GM10266 (cell line): ENCODE measurements around the gene VPREB3.

ENCODE experiments used
- DNase-seq: peaks from one replicate; pipeline ENCODE4 v3.0.0; 2012; ENCODE audit errors: extremely low spot score
- CTCF ChIP-seq: IDR thresholded peaks from 2 replicates; pipeline ENCODE4 v1.5.1; 2012; ENCODE audit warnings: mild to moderate bottlenecking, low read depth; ENCODE audit not compliant: control insufficient read depth, insufficient read depth; ENCODE audit errors: missing control alignments

The VPREB3 gene

GRCh38 chr22:23777776-23778576 lies 23.8 kb upstream of the VPREB3 start:
- no peak for TF ChIP-seq CTCF
- DNase-seq: no peak

GRCh38 chr22:23775779-23776375 lies 21.7 kb upstream of the VPREB3 start:
- TF ChIP-seq CTCF: no peak
- no peak for DNase-seq

GRCh38 chr22:23774922-23775436 lies 20.8 kb upstream of the VPREB3 start:
- TF ChIP-seq CTCF: no peak
- DNase-seq: no peak

GRCh38 chr22:23774114-23774921 lies 20.1 kb upstream of the VPREB3 start:
- no peak for DNase-seq
- no peak for TF ChIP-seq CTCF

- no peak for TF ChIP-seq CTCF
- no peak for DNase-seq
Measured at GRCh38 chr22:23773483-23774113, 19.4 kb upstream of the VPREB3 start.

GRCh38 chr22:23772649-23773473 lies 18.6 kb upstream of the VPREB3 start, which contains the start of gene MMP11:
Gene MMP11, plus strand, starts transcription at chr22:23772849. Its CDS starts 22 bp downstream, at chr22:23772871.
- DNase-seq: peak; percentile 85
- TF ChIP-seq CTCF: no peak
